GM12892 (cell line): ENCODE results near the gene SLC2A5.
A peak's percentile ranks its signal among the peaks of the same experiment; 100 is the strongest.

Experiments used
- POLR2A ChIP-seq: IDR thresholded peaks from 2 replicates; pipeline ENCODE4 v1.6.1; 2011; ENCODE audit warnings: low read depth, low read length, control low read depth
- POLR2AphosphoS5 ChIP-seq: IDR thresholded peaks from 2 replicates; pipeline ENCODE4 v1.6.1; 2011; ENCODE audit warnings: low read depth, low read length, control low read depth

- peak; percentile 48; the same call in 1 of the 2 replicates for TF ChIP-seq POLR2A
- TF ChIP-seq POLR2AphosphoS5: peak; percentile 57
Measured at GRCh38 chr1:9042272-9042671, 27.2 kb downstream of the SLC2A5 start.
